Hepatocyte (in vitro differentiated cells): Measurements from ENCODE around the gene SSBP3.

Experiments used
- EZH2 ChIP-seq: fragments of 200-600 bp; sonication (generic); IDR thresholded peaks from 2 replicates; pipeline ENCODE4 v1.6.1; 2016; ENCODE audit warnings: antibody characterized with exemption, mild to moderate bottlenecking, borderline replicate concordance
- TF ChIP-seq, protein P1 (sequence below): fragments of 200-600 bp; sonication (generic); IDR thresholded peaks from 2 replicates; pipeline ENCODE4 v1.5.1; 2016; ENCODE audit warnings: antibody characterized with exemption, mild to moderate bottlenecking; ENCODE audit not compliant: poor library complexity

DNA sequence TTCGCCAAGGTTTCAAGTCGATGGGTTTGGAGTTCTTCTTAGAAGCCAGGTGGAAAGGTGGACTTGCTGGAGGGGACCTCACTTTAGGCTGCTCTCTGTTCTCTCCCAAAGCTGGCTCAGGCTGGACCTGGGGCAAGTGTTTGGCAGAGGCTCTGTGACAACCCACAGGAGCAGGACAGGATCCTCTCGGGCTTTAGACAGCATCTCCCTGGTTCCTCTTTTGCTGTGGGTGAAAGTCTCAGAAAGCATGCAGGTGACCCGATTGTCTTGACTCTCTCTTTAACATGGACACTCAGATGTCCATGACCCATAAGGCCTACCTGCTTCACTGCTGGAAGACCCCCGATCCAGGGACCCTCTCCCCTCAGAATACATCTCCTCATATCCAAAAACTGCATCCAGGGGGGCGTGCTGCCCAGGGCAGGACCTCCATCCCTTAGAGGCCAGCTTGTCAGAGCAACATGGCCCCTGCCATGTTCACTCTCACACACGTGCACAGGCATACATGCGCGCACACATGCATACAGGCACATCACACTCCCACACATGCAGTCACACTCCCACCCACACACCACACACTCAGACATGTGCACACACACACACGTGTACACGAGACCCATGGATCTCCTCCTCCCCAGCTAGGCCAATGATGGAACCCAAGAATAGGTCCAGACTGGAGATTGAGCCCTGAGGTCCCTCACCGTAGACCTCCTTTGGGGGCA, 184.9 kb downstream of the SSBP3 start:
- TF ChIP-seq, protein P1, sequence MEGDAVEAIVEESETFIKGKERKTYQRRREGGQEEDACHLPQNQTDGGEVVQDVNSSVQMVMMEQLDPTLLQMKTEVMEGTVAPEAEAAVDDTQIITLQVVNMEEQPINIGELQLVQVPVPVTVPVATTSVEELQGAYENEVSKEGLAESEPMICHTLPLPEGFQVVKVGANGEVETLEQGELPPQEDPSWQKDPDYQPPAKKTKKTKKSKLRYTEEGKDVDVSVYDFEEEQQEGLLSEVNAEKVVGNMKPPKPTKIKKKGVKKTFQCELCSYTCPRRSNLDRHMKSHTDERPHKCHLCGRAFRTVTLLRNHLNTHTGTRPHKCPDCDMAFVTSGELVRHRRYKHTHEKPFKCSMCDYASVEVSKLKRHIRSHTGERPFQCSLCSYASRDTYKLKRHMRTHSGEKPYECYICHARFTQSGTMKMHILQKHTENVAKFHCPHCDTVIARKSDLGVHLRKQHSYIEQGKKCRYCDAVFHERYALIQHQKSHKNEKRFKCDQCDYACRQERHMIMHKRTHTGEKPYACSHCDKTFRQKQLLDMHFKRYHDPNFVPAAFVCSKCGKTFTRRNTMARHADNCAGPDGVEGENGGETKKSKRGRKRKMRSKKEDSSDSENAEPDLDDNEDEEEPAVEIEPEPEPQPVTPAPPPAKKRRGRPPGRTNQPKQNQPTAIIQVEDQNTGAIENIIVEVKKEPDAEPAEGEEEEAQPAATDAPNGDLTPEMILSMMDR = no peak
- no peak for TF ChIP-seq EZH2
